K562 (cell line): Measurements from ENCODE around the gene GIPC3. TPM values are rescaled to one million over a fixed set of nuclear protein-coding genes. Genes with fewer than 3 reads are reported as not detected.

Experiments used
- ATAC-seq: fragments of 200-7000 bp; cut with Tn5 transposase; 3 replicates; pipeline ENCODE4 v1.9.1; 2020; ENCODE audit warnings: moderate library complexity
- BruUV-seq: library from RNA; stranded (reverse); fragments of 400-500 nt; replicated peaks from 2 replicates; lab custom pipeline; 2021; lab: Mats Ljungman, UMichigan
- CTCF ChIA-PET: fragments of 300-600 bp; formaldehyde crosslinking; extraction: SDS; loops from one replicate; lab custom pipeline; 2021; ENCODE audit warnings: low intra/inter-chr PET ratio; lab: Yijun Ruan, JAX
- POLR2A ChIA-PET: fragments of 300-600, 350-650 bp; sonication (Branson Sonifier 250); formaldehyde crosslinking; extraction: SDS; loops from one replicate; lab custom pipeline; 2021; ENCODE audit warnings: antibody characterized with exemption, inconsistent platforms; lab: Yijun Ruan, JAX
- DNase-seq, 4 experiments: peaks; one replicate each; pipeline versions ENCODE4 v3.0.0 to v3.0.0-alpha.2; 2011 to 2018; ENCODE audit warnings: low spot score in 3 of 4, mixed read lengths in 3 of 4; ENCODE audit errors: extremely low read depth in 1 of 4
- FAIRE-seq: peaks from 2 replicates; lab custom pipeline; 2011; peaks lifted over from hg19 to GRCh38; lab: Jason Lieb, UNC
- H2AFZ ChIP-seq: 2 replicates; pipeline ENCODE4 v1.6.0; 2011; ENCODE audit warnings: low read depth, low read length, control low read depth, inconsistent platforms
- H3K27ac ChIP-seq: fragments of 200-600 bp; 3 replicates; pipeline ENCODE4 v1.8.0; 2011; ENCODE audit warnings: low read depth, mild to moderate bottlenecking, control low read depth, inconsistent platforms, low read length, moderate library complexity, mixed read lengths; ENCODE audit errors: extremely low read depth
- H3K27me3 ChIP-seq, 2 experiments: fragments of 300-600 bp in 1 of 2; 2 replicates in 1 of 2; 3 replicates in 1 of 2; pipeline versions ENCODE4 v1.6.0 to v1.8.0; 2011; ENCODE audit warnings: inconsistent platforms in 2 of 2, low read length in 2 of 2, mild to moderate bottlenecking in 1 of 2, mixed read lengths in 1 of 2, moderate library complexity in 1 of 2; ENCODE audit not compliant: control insufficient read depth in 2 of 2, insufficient read depth in 2 of 2
- H3K36me3 ChIP-seq: fragments of 300-600 bp; 3 replicates; pipeline ENCODE4 v1.8.0; 2011; ENCODE audit warnings: mild to moderate bottlenecking, low read length, inconsistent platforms; ENCODE audit not compliant: control insufficient read depth, insufficient read depth
- H3K4me1 ChIP-seq, 2 experiments: fragments of 200-600 bp in 1 of 2; replicated peaks in 1 of 2; 2 replicates in 1 of 2; 3 replicates in 1 of 2; pipeline versions ENCODE4 v1.5.1 to v1.8.0; 2011; ENCODE audit warnings: inconsistent platforms in 2 of 2, low read length in 2 of 2, mild to moderate bottlenecking in 1 of 2, mixed read lengths in 1 of 2, moderate library complexity in 1 of 2; ENCODE audit not compliant: control insufficient read depth in 2 of 2, insufficient read depth in 2 of 2
- H3K4me2 ChIP-seq: 2 replicates; pipeline ENCODE4 v1.6.1; 2011; ENCODE audit warnings: low read length, control low read depth, inconsistent platforms, mixed read lengths; ENCODE audit not compliant: insufficient read depth
- H3K4me3 ChIP-seq: fragments of 200-600 bp; sonication (generic), shearing (Covaris generic); 2 replicates; pipeline ENCODE4 v1.5.1; 2016; ENCODE audit warnings: control low read depth, inconsistent platforms
- H3K79me2 ChIP-seq: fragments of 200-600 bp; 3 replicates; pipeline ENCODE4 v1.8.0; 2011; ENCODE audit warnings: low read length, inconsistent platforms; ENCODE audit not compliant: control insufficient read depth, insufficient read depth
- H3K9ac ChIP-seq, 2 experiments: 2 replicates each; pipeline versions ENCODE4 v1.6.0 to v1.6.1; 2011; ENCODE audit warnings: low read depth in 2 of 2, low read length in 2 of 2, control low read depth in 1 of 2, inconsistent platforms in 1 of 2, mild to moderate bottlenecking in 1 of 2, mixed read lengths in 1 of 2; ENCODE audit not compliant: insufficient read depth in 1 of 2
- H3K9me1 ChIP-seq: one replicate; pipeline ENCODE4 v1.6.0; 2011; ENCODE audit warnings: inconsistent platforms, mild to moderate bottlenecking, low read length, moderate library complexity; ENCODE audit not compliant: control insufficient read depth, insufficient read depth
- H3K9me3 ChIP-seq: replicated peaks from 2 replicates; pipeline ENCODE4 v1.5.1; 2011; ENCODE audit warnings: low read depth, low read length, inconsistent platforms; ENCODE audit not compliant: control insufficient read depth, insufficient read depth
- H4K20me1 ChIP-seq: replicated peaks from 2 replicates; pipeline ENCODE4 v1.6.1; 2011; ENCODE audit warnings: low read length, inconsistent platforms, mixed read lengths; ENCODE audit not compliant: control insufficient read depth, insufficient read depth
- CBX3 ChIP-seq, 2 experiments: IDR thresholded peaks; 1 replicate in 1 of 2; 2 replicates in 1 of 2; pipeline ENCODE4 v1.6.1; 2012; ENCODE audit warnings: inconsistent platforms in 2 of 2, low read length in 2 of 2, borderline replicate concordance in 1 of 2, control low read depth in 1 of 2
- CEBPG ChIP-seq, 3 experiments: fragments of 200-800 bp in 1 of 3; sonication (Bioruptor generic) in 1 of 3; sonication (generic) in 1 of 3; formaldehyde crosslinking in 1 of 3; IDR thresholded peaks in 2 of 3; conservative IDR thresholded peaks in 1 of 3; 2 replicates each; pipeline versions ENCODE4 v1.6.1 to v1.8.0; 2016 to 2022; ENCODE audit warnings: missing compliant biosample characterization in 2 of 3, missing genetic modification characterization in 2 of 3, mild to moderate bottlenecking in 1 of 3, missing genetic modification reagents in 1 of 3
- E2F6 ChIP-seq, 2 experiments: IDR thresholded peaks; 2 replicates each; pipeline ENCODE4 v1.6.1; 2011; ENCODE audit warnings: borderline replicate concordance in 1 of 2, control low read depth in 1 of 2, low read depth in 1 of 2, low read length in 1 of 2, mild to moderate bottlenecking in 1 of 2, mixed read lengths in 1 of 2, moderate library complexity in 1 of 2; ENCODE audit not compliant: insufficient read depth in 1 of 2, insufficient read length in 1 of 2, poor library complexity in 1 of 2, severe bottlenecking in 1 of 2; ENCODE audit errors: extremely low read depth in 1 of 2
- EZH2 ChIP-seq: IDR thresholded peaks from 2 replicates; pipeline ENCODE4 v1.6.1; 2012; ENCODE audit warnings: low read depth, mild to moderate bottlenecking, inconsistent platforms, low read length, borderline replicate concordance
- FOXK2 ChIP-seq, 2 experiments: fragments of 450-650 bp; IDR thresholded peaks in 1 of 2; conservative IDR thresholded peaks in 1 of 2; 2 replicates each; pipeline ENCODE4 v1.6.1; 2016; ENCODE audit warnings: low read depth in 2 of 2, mild to moderate bottlenecking in 1 of 2
- HLTF ChIP-seq: fragments of 450-650 bp; IDR thresholded peaks from 2 replicates; pipeline ENCODE4 v1.6.1; 2016
- HMGN3 ChIP-seq: IDR thresholded peaks from 2 replicates; pipeline ENCODE4 v1.6.1; 2011; ENCODE audit warnings: borderline replicate concordance, low read depth, mild to moderate bottlenecking, mixed read lengths, low read length; ENCODE audit not compliant: insufficient read length; ENCODE audit errors: extremely low read depth
- KDM4B ChIP-seq, 2 experiments: fragments of 450-650 bp in 1 of 2; sonication (generic) in 1 of 2; IDR thresholded peaks; 2 replicates each; pipeline ENCODE4 v1.6.1; 2016 to 2017; ENCODE audit warnings: borderline replicate concordance in 2 of 2, antibody characterized with exemption in 1 of 2, low read depth in 1 of 2, mild to moderate bottlenecking in 1 of 2
- RREB1 ChIP-seq: fragments of 250-450 bp; sonication (Bioruptor Pico); IDR thresholded peaks from 2 replicates; pipeline ENCODE4 v1.4.0; 2020
- SP1 ChIP-seq: sonication (generic); formaldehyde crosslinking; IDR thresholded peaks from 2 replicates; pipeline ENCODE4 v1.8.1; 2022; ENCODE audit warnings: mild to moderate bottlenecking, missing genetic modification reagents
- TAL1 ChIP-seq: fragments of 450-650 bp; IDR thresholded peaks from 2 replicates; pipeline ENCODE4 v1.6.1; 2016; ENCODE audit warnings: mild to moderate bottlenecking
- TOE1 ChIP-seq, 2 experiments: fragments of 450-650 bp in 1 of 2; sonication (generic) in 1 of 2; formaldehyde crosslinking in 1 of 2; IDR thresholded peaks; 2 replicates each; pipeline versions ENCODE4 v1.7.1 to v1.8.0; 2016 to 2022; ENCODE audit warnings: borderline replicate concordance in 2 of 2, mild to moderate bottlenecking in 2 of 2, antibody characterized with exemption in 1 of 2, inconsistent platforms in 1 of 2, low read depth in 1 of 2, missing genetic modification reagents in 1 of 2, moderate library complexity in 1 of 2
- ZNF124 ChIP-seq: sonication (generic); formaldehyde crosslinking; IDR thresholded peaks from 2 replicates; pipeline ENCODE4 v1.8.1; 2022; ENCODE audit warnings: missing genetic modification reagents
- ZNF140 ChIP-seq: fragments of 250-450 bp; sonication (Bioruptor Pico); IDR thresholded peaks from 2 replicates; pipeline ENCODE4 v1.8.0; 2021; ENCODE audit warnings: moderate library complexity, mild to moderate bottlenecking, inconsistent platforms
- WGBS: fragments of 100-300 bp; shearing (Covaris generic); methylation state at CpG from one replicate; pipeline ENCODE4 v1.1.6; 2016; ENCODE audit warnings: low coverage, mixed read lengths; ENCODE audit not compliant: insufficient coverage; ENCODE audit errors: missing lambda C conversion rate; 5-methylcytosine and 5-hydroxymethylcytosine counted together
- in situ Hi-C: fragments of 300-500 bp; cut with MboI; formaldehyde crosslinking; loops from 4 replicates; pipeline ENCODE4 v1.15.0; 2018; ENCODE audit warnings: inconsistent platforms, mixed read lengths
- intact Hi-C: fragments of 100-400 bp; cut with micrococcal nuclease; formaldehyde crosslinking; loops from 2 replicates; pipeline ENCODE4 v1.14.2; 2022
- polyA plus RNA-seq, 8 experiments: library from polyadenylated mRNA; depleted of rRNA in 4 of 8; stranded (reverse) in 5 of 8; unstranded in 3 of 8; fragments of >200 nt; fragmentation: Nextera tagmentation in 2 of 8; fragmentation: Illumina TruSeq in 1 of 8; extraction: Ambion mirVana in 2 of 8; extraction: Trizol in 1 of 8; gene quantifications; 2 replicates each; pipeline versions ENCODE4 v1.2.1 to v1.2.3, GENCODE V29; 2011 to 2014; ENCODE audit warnings: inconsistent platforms in 1 of 8, missing spikeins in 1 of 8
- total RNA-seq, 7 experiments: library from RNA; depleted of rRNA in 6 of 7; stranded (reverse); fragments of >200 nt in 6 of 7; fragmentation: Illumina TruSeq in 2 of 7; extraction: Trizol in 2 of 7; gene quantifications; 2 replicates each; pipeline versions ENCODE4 v1.2.1 to v1.2.3, GENCODE V29; 2011 to 2021; ENCODE audit warnings: low replicate concordance in 1 of 7

GIPC3 gene
- total and polyA plus RNA-seq, 9 of the 15 experiments (the other 6 are each of a cell fraction or from before 2014, with no cell fraction given): 0.03 to 3.6 (median 1.5) TPM; not detected in 1

DNA sequence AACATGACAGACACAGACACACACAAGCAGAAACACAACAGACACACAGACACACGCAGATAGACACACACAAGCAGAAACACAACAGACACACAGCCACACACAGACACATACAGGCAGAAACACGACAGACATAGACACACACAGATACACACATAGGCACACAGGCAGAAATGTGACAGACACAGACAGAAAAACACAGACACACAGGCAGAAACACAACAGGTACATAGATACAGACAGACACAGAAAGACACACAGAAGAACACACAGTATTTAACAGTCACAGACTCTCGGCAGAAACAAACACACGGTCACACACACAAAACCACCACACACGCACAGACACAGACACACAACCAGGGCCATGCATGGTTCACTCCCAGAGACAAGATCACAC is 20.5 kb downstream of the GIPC3 start:
- FAIRE-seq (peak; percentile 90), DNase-seq (no peak), ATAC-seq (no peak)
- in situ Hi-C loops: no loop called here
- BruUV-seq: no TSS peak
- Histone ChIP-seq H3K36me3 (peaks cover 30% of the 10 kb centered on the region; the same call in 1 of the 3 replicates), H3K9ac (peak overlapping the region; percentile 92), H3K4me2 (peak overlapping the region; percentile 91), H3K9me1 (peaks cover 2% of the 10 kb centered on the region), H3K79me2 (peaks cover 44% of the 10 kb centered on the region), H4K20me1 (no peaks in the 10 kb centered on the region), H3K9me3 (no peaks in the 10 kb centered on the region; the same call in 1 of the 2 replicates), H2AFZ (peak overlapping the region; percentile 95), H3K27me3 (no peaks in the 10 kb centered on the region), H3K4me1 (peaks cover 38 to 77% of the 10 kb centered on the region in 2 experiments), H3K4me3 (peak overlapping the region; percentile 89), H3K27ac (peak overlapping the region; percentile 98)
- ChIA-PET POLR2A (no interaction called here), CTCF (no interaction called here)
- 7% methylated on average over 5 of the region's 5 CpGs for WGBS
- intact Hi-C loops: loop anchor here (10.0 kb wide), 1 partner anchor 61 kb away; no protein-coding TSS in a partner anchor
- TF ChIP-seq TAL1 (no peak), EZH2 (no peak), TOE1 (IDR thresholded peaks at IDR 0.05; ENCODE audit: borderline replicate concordance) (0 out of 2 replicates have a peak, but pooled peaks have one; percentile 14), TOE1 (CRISPR knock-in tag; IDR thresholded peaks at IDR 0.05; ENCODE audit: borderline replicate concordance, low read depth) (0 out of 2 replicates have a peak, but pooled peaks have one; percentile 44), HLTF (peak; percentile 74), ZNF140 (CRISPR knock-in tag) (no peak), HMGN3 (no peak), CEBPG (CRISPR knock-in tag; IDR thresholded peaks at IDR 0.05) (no peak), CEBPG (tag; conservative IDR thresholded peaks at IDR 0.05 in 1 of 2, IDR thresholded peaks at IDR 0.05 in 1 of 2) (no peak), E2F6 (IDR thresholded peaks at IDR 0.05; ENCODE audit: borderline replicate concordance in 1 of 2, extremely low read depth in 1 of 2, insufficient read depth in 1 of 2, insufficient read length in 1 of 2, low read depth in 1 of 2, low read length in 1 of 2, poor library complexity in 1 of 2, severe bottlenecking in 1 of 2) (no peak), RREB1 (CRISPR knock-in tag) (no peak), KDM4B (IDR thresholded peaks at IDR 0.05; ENCODE audit: borderline replicate concordance in 2 of 2, low read depth in 1 of 2) (no peak), ZNF124 (CRISPR knock-in tag) (no peak), FOXK2 (conservative IDR thresholded peaks at IDR 0.05 in 1 of 2, IDR thresholded peaks at IDR 0.05 in 1 of 2; ENCODE audit: low read depth in 2 of 2) (peak in 1 of 2 experiments; percentile 63; a peak in 2 of 4 replicates), CBX3 (IDR thresholded peaks at IDR 0.05; ENCODE audit: borderline replicate concordance in 1 of 2, low read length in 2 of 2) (no peak), SP1 (CRISPR knock-in tag) (no peak)
